Naive thymus-derived CD4-positive, alpha-beta T cell (primary cell): ENCODE results near the gene CSF2. TPM values are rescaled to one million over a fixed set of nuclear protein-coding genes. Genes with fewer than 3 reads are reported as not detected.
A peak's percentile ranks its signal among the peaks of the same experiment; 100 is the strongest.

Experiments used
- ATAC-seq: fragments of 150-1000 bp; cut with Tn5 transposase; 2 replicates; pipeline ENCODE4 v1.10.0; 2021; ENCODE audit warnings: mild to moderate bottlenecking, moderate library complexity
- CTCF ChIA-PET: fragments of 350-600 bp; sonication (Branson Sonifier 250); formaldehyde crosslinking; loops from one replicate; lab custom pipeline; 2021; ENCODE audit warnings: antibody characterized with exemption; lab: Charles Lee
- POLR2A ChIA-PET: fragments of 350-600 bp; sonication (Branson Sonifier 250); formaldehyde crosslinking; loops from one replicate; lab custom pipeline; 2021; ENCODE audit warnings: antibody characterized with exemption, inconsistent platforms; lab: Charles Lee
- DNase-seq, 9 donors: peaks; one replicate each; pipeline versions ENCODE4 v3.0.0 to v3.0.0-alpha.2; 2020 to 2022; ENCODE audit warnings: mixed read lengths in 1 of 9
- H3K27ac ChIP-seq: one replicate; pipeline ENCODE4 v1.7.0; 2013; ENCODE audit warnings: mild to moderate bottlenecking, low read depth, low read length, moderate library complexity
- H3K27me3 ChIP-seq, 2 donors: one replicate each; pipeline ENCODE4 v1.7.0; 2013; ENCODE audit warnings: low read length in 2 of 2, mild to moderate bottlenecking in 2 of 2, moderate library complexity in 2 of 2; ENCODE audit not compliant: control insufficient read depth in 2 of 2, insufficient read depth in 2 of 2
- H3K36me3 ChIP-seq, 3 experiments: 1 replicate in 2 of 3; 2 replicates in 1 of 3; pipeline ENCODE4 v1.7.0; 2013; ENCODE audit warnings: low read length in 3 of 3, mild to moderate bottlenecking in 3 of 3, moderate library complexity in 1 of 3; ENCODE audit not compliant: insufficient read depth in 3 of 3, control insufficient read depth in 2 of 3
- H3K4me1 ChIP-seq, 2 donors: one replicate each; pipeline ENCODE4 v1.7.0; 2013; ENCODE audit warnings: low read length in 2 of 2, mild to moderate bottlenecking in 2 of 2, moderate library complexity in 1 of 2; ENCODE audit not compliant: control insufficient read depth in 2 of 2, insufficient read depth in 2 of 2
- H3K4me3 ChIP-seq: 2 replicates; pipeline ENCODE4 v1.7.0; 2013; ENCODE audit warnings: mild to moderate bottlenecking, low read length
- H3K9me3 ChIP-seq, 3 experiments: 1 replicate in 2 of 3; 2 replicates in 1 of 3; pipeline ENCODE4 v1.7.0; 2013; ENCODE audit warnings: low read length in 3 of 3; ENCODE audit not compliant: control insufficient read depth in 2 of 3
- H3K27ac Mint-ChIP-seq, 9 donors: one replicate each; pipeline ENCODE4 v1.8.0; 2020 to 2022; ENCODE audit warnings: mixed read lengths in 9 of 9, mild to moderate bottlenecking in 8 of 9, moderate library complexity in 5 of 9, inconsistent platforms in 2 of 9
- H3K27me3 Mint-ChIP-seq, 5 donors: one replicate each; pipeline ENCODE4 v1.8.0; 2021 to 2022; ENCODE audit warnings: mixed read lengths in 5 of 5, mild to moderate bottlenecking in 1 of 5
- H3K36me3 Mint-ChIP-seq, 5 donors: one replicate each; pipeline ENCODE4 v1.8.0; 2020 to 2022; ENCODE audit warnings: mixed read lengths in 5 of 5, mild to moderate bottlenecking in 3 of 5, inconsistent platforms in 1 of 5
- H3K4me1 Mint-ChIP-seq, 7 donors: one replicate each; pipeline ENCODE4 v1.8.0; 2020 to 2022; ENCODE audit warnings: mixed read lengths in 7 of 7, mild to moderate bottlenecking in 3 of 7, inconsistent platforms in 1 of 7
- H3K4me3 Mint-ChIP-seq, 10 donors: one replicate each; pipeline ENCODE4 v1.8.0; 2020 to 2022; ENCODE audit warnings: mild to moderate bottlenecking in 10 of 10, mixed read lengths in 10 of 10, moderate library complexity in 6 of 10, inconsistent platforms in 2 of 10
- H3K9me3 Mint-ChIP-seq, 11 donors: one replicate each; pipeline ENCODE4 v1.8.0; 2020 to 2022; ENCODE audit warnings: mixed read lengths in 11 of 11, mild to moderate bottlenecking in 4 of 11, inconsistent platforms in 1 of 11, moderate library complexity in 1 of 11
- intact Hi-C, 2 donors: fragments of 100-400 bp; cut with micrococcal nuclease; formaldehyde crosslinking; loops; one replicate each; pipeline ENCODE4 v1.15.1; 2023
- polyA plus RNA-seq, 2 donors: library from polyadenylated mRNA; unstranded; fragments of 300-500 nt; fragmentation: Illumina TruSeq; gene quantifications; one replicate each; pipeline ENCODE4 v1.2.3, GENCODE V29; 2021
- total RNA-seq, 6 experiments: library from RNA in 5 of 6; stranded (reverse) in 5 of 6; gene quantifications; 1 replicate in 5 of 6; 2 replicates in 1 of 6; pipeline ENCODE4 v1.2.3 and lab custom pipeline; 2021 to 2026

Gene CSF2
- total and polyA plus RNA-seq, 7 experiments from 2014 or later, result 111 TPM; not detected in 6

- Histone ChIP-seq H3K27ac (no peak overlapping the region), H3K36me3 (no peaks in the 10 kb centered on the region), H3K4me3 (no peak overlapping the region), H3K27me3 (no peaks in the 10 kb centered on the region), H3K9me3 (no peaks in the 10 kb centered on the region), H3K4me1 (no peaks in the 10 kb centered on the region)
- intact Hi-C loops, result no loop called here
- no peak for DNase-seq
- POLR2A ChIA-PET, result no interaction called here
- H3K9me3 Mint-ChIP-seq, result peaks cover 0 to 12% (median 0%) of the 10 kb centered on the region in 11 donors
- CTCF ChIA-PET, result no interaction called here
- H3K27ac Mint-ChIP-seq, result no peak overlapping the region
- H3K36me3 Mint-ChIP-seq, result peaks cover 0 to 21% (median 0%) of the 10 kb centered on the region in 5 donors
- no peak overlapping the region for H3K4me3 Mint-ChIP-seq
- peaks cover 0 to 55% (median 3%) of the 10 kb centered on the region in 7 donors for H3K4me1 Mint-ChIP-seq
- ATAC-seq, result no peak
- H3K27me3 Mint-ChIP-seq, result peaks cover 0 to 4% (median 0%) of the 10 kb centered on the region in 5 donors
Observed at GRCh38 chr5:132089363-132089762, 15.8 kb downstream of the CSF2 start.

DNA sequence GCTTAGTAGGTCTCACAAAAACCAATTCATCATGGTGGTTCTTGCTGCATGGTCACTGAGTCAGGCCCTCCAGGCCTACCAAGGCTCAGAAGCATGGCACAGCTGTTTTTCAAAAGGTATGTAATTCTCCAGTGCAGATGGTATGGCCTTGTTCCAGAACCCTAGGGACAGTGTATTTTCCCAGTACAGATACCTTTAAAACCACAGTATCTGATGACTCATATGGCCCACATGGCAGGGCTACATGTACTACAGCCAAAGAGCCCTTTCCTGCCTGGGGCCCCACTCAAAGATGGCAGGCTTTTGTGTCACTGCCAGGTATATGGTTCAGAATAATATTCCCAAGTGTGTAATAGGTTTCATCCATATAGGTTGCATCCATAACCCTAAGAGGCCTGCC, 16.5 kb downstream of the CSF2 start:
- no peak overlapping the region for H3K4me3 ChIP-seq
- H3K4me1 Mint-ChIP-seq, result peaks cover 0 to 55% (median 0%) of the 10 kb centered on the region in 7 donors
- H3K27ac Mint-ChIP-seq, result peak overlapping the region in 1 of 9 donors; percentile 47
- peak overlapping the region in 1 of 10 donors; percentile 38 for H3K4me3 Mint-ChIP-seq
- H3K27me3 ChIP-seq, result no peaks in the 10 kb centered on the region
- ChIA-PET CTCF (no interaction called here), POLR2A (no interaction called here)
- H3K4me1 ChIP-seq, result peaks cover 0 to 4% of the 10 kb centered on the region in 2 donors
- DNase-seq, result peak in 1 of 9 donors; percentile 23
- no peaks in the 10 kb centered on the region for H3K9me3 ChIP-seq
- no peak for ATAC-seq
- H3K36me3 ChIP-seq, result no peaks in the 10 kb centered on the region
- H3K27ac ChIP-seq, result no peak overlapping the region
- peaks cover 0 to 4% (median 0%) of the 10 kb centered on the region in 5 donors for H3K27me3 Mint-ChIP-seq
- peaks cover 0 to 12% (median 0%) of the 10 kb centered on the region in 11 donors for H3K9me3 Mint-ChIP-seq
- intact Hi-C loops, result no loop called here
- peaks cover 0 to 21% (median 0%) of the 10 kb centered on the region in 5 donors for H3K36me3 Mint-ChIP-seq

DNA sequence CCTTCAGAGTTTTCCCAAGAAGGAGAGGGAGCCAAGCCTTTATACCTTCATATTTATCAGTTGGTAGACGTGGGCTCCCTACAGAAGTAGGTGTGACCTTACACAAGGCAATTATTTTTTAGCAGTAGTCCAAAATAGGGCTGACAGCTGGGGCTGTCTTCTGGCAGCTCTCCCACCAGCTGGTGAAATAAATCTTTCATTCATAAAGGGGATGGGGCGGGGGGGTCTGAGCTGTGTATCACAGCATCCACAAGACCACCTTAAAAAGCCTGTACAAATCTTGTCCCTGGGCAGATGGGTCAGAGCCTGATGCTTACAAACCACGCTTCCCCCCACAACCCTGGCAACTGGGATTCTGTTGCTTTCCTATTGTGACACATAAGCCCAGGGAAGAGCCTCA, 19.7 kb downstream of the CSF2 start:
- Mint-ChIP-seq H3K27ac (no peak overlapping the region), H3K4me1 (peaks cover 0 to 61% (median 0%) of the 10 kb centered on the region in 7 donors), H3K9me3 (peaks cover 0 to 14% (median 0%) of the 10 kb centered on the region in 11 donors), H3K36me3 (peaks cover 0 to 23% (median 0%) of the 10 kb centered on the region in 5 donors), H3K27me3 (peaks cover 0 to 4% (median 0%) of the 10 kb centered on the region in 5 donors), H3K4me3 (no peak overlapping the region)
- Histone ChIP-seq H3K27ac (no peak overlapping the region), H3K4me3 (no peak overlapping the region), H3K4me1 (peaks cover 0 to 18% of the 10 kb centered on the region in 2 donors), H3K9me3 (no peaks in the 10 kb centered on the region), H3K27me3 (no peaks in the 10 kb centered on the region), H3K36me3 (no peaks in the 10 kb centered on the region)
- POLR2A ChIA-PET, result interaction anchor here (0.6 kb wide), 1 partner anchor 742 kb away, joined by 3 read pairs; no protein-coding TSS in a partner anchor
- CTCF ChIA-PET, result no interaction called here
- intact Hi-C loops, result no loop called here
- DNase-seq (no peak), ATAC-seq (no peak)

DNA sequence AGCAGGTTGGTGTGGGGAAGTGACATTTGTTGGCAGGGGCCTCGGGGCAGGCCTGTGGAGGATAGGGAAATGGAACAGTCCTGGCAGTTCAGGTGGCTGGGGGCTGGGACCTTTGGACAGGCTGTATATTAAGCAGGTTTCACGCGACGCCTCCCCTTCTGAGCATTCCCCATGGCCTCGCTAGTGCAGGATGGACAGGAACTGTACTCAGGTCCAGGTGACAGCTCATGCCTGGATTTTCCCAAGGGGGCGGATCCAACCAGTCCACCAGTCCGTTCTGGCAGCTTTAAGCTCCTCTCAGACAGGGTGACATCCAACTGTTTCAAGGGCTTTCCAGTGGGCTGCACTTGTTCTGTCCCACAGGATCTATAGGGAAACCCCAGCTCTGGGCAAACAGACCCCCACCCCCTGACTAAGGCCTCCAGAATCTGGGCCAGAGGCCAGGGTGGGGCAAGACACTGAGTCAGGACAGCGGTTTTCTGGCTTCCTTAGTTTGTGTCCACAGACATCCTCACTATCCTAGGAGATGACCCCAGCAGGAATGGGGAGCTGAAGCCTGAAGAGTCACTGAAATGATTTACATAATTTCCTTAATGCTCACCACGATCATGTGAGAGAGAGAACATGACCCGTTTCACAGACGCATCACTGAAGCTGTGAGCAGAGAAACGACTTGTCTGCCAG, 20.9 kb downstream of the CSF2 start:
- intact Hi-C loops, result no loop called here
- ATAC-seq, result peak; percentile 44

GRCh38 chr5:132095077-132095410, 21.5 kb downstream of the CSF2 start:
- DNase-seq, result peak in 1 of 9 donors; percentile 18
- Histone ChIP-seq H3K4me3 (no peak overlapping the region), H3K27me3 (no peaks in the 10 kb centered on the region), H3K27ac (no peak overlapping the region), H3K36me3 (no peaks in the 10 kb centered on the region), H3K9me3 (no peaks in the 10 kb centered on the region), H3K4me1 (peaks cover 0 to 36% of the 10 kb centered on the region in 2 donors)
- H3K36me3 Mint-ChIP-seq, result peaks cover 0 to 22% (median 0%) of the 10 kb centered on the region in 5 donors
- H3K27ac Mint-ChIP-seq, result peak overlapping the region in 1 of 9 donors; percentile 50
- H3K4me1 Mint-ChIP-seq, result peaks cover 2 to 63% (median 6%) of the 10 kb centered on the region in 7 donors
- ATAC-seq, result no peak
- CTCF ChIA-PET, result no interaction called here
- H3K4me3 Mint-ChIP-seq, result no peak overlapping the region
- intact Hi-C loops, result no loop called here
- POLR2A ChIA-PET, result no interaction called here
- peaks cover 0 to 6% (median 0%) of the 10 kb centered on the region in 11 donors for H3K9me3 Mint-ChIP-seq
- H3K27me3 Mint-ChIP-seq, result peaks cover 0 to 4% (median 0%) of the 10 kb centered on the region in 5 donors

More for the DNA sequence above, 20.9 kb downstream of the CSF2 start:
- no peaks in the 10 kb centered on the region for H3K9me3 ChIP-seq
- Mint-ChIP-seq H3K27me3 (peaks cover 0 to 4% (median 0%) of the 10 kb centered on the region in 5 donors), H3K9me3 (peaks cover 0 to 8% (median 0%) of the 10 kb centered on the region in 11 donors), H3K27ac (peak overlapping the region in 1 of 9 donors; percentile 40), H3K4me3 (no peak overlapping the region), H3K36me3 (peaks cover 0 to 22% (median 0%) of the 10 kb centered on the region in 5 donors), H3K4me1 (peaks cover 0 to 63% (median 1%) of the 10 kb centered on the region in 7 donors)
- no peak overlapping the region for H3K4me3 ChIP-seq
- DNase-seq, result no peak
- peaks cover 0 to 31% of the 10 kb centered on the region in 2 donors for H3K4me1 ChIP-seq
- no peaks in the 10 kb centered on the region for H3K27me3 ChIP-seq
- no peaks in the 10 kb centered on the region for H3K36me3 ChIP-seq
- CTCF ChIA-PET, result no interaction called here
- H3K27ac ChIP-seq, result no peak overlapping the region
- POLR2A ChIA-PET, result no interaction called here

GRCh38 chr5:132095424-132095972, 21.9 kb downstream of the CSF2 start:
- H3K4me3 Mint-ChIP-seq, result no peak overlapping the region

More at GRCh38 chr5:132095424-132095972, 21.9 kb downstream of the CSF2 start:
- CTCF ChIA-PET, result no interaction called here
- peak in 1 of 9 donors; percentile 31 for DNase-seq
- H3K4me3 ChIP-seq, result no peak overlapping the region
- ATAC-seq, result peak; percentile 55
- Mint-ChIP-seq H3K27ac (peak overlapping the region in 1 of 9 donors; percentile 50), H3K27me3 (peaks cover 0 to 4% (median 0%) of the 10 kb centered on the region in 5 donors), H3K36me3 (peaks cover 0 to 22% (median 0%) of the 10 kb centered on the region in 5 donors), H3K4me1 (peaks cover 5 to 64% (median 11%) of the 10 kb centered on the region in 7 donors), H3K9me3 (peaks cover 0 to 5% (median 0%) of the 10 kb centered on the region in 11 donors)
- no peaks in the 10 kb centered on the region for H3K27me3 ChIP-seq
- no peaks in the 10 kb centered on the region for H3K9me3 ChIP-seq
- H3K36me3 ChIP-seq, result no peaks in the 10 kb centered on the region
- peaks cover 3 to 41% of the 10 kb centered on the region in 2 donors for H3K4me1 ChIP-seq
- no peak overlapping the region for H3K27ac ChIP-seq
- POLR2A ChIA-PET, result no interaction called here
- intact Hi-C loops, result no loop called here
